HUES48 (cell line): Measurements from ENCODE around the gene XKR3.
"Not testable (repeated sequence)": the region's sequence is repeated elsewhere in the genome, so short reads cannot be mapped to it uniquely, and the experiment has no call there.

Source experiments
- H3K27ac ChIP-seq: one replicate; pipeline ENCODE4 v1.7.0; 2013; ENCODE audit warnings: low read depth, low read length, inconsistent platforms
- H3K27me3 ChIP-seq: 2 replicates; pipeline ENCODE4 v1.6.1; 2013; ENCODE audit warnings: mild to moderate bottlenecking, low read length; ENCODE audit not compliant: control insufficient read depth, insufficient read depth
- H3K36me3 ChIP-seq: 2 replicates; pipeline ENCODE4 v1.6.1; 2013; ENCODE audit warnings: low read length; ENCODE audit not compliant: control insufficient read depth, insufficient read depth
- H3K4me1 ChIP-seq: 2 replicates; pipeline ENCODE4 v1.6.1; 2013; ENCODE audit warnings: mild to moderate bottlenecking, low read length; ENCODE audit not compliant: control insufficient read depth, insufficient read depth
- H3K4me3 ChIP-seq: 2 replicates; pipeline ENCODE4 v1.5.1; 2013; ENCODE audit warnings: mild to moderate bottlenecking, low read depth, low read length
- H3K9ac ChIP-seq: 2 replicates; pipeline ENCODE4 v1.6.1; 2013; ENCODE audit warnings: mild to moderate bottlenecking, low read depth, low read length, moderate library complexity
- H3K9me3 ChIP-seq: 2 replicates; pipeline ENCODE4 v1.6.1; 2013; ENCODE audit warnings: low read length; ENCODE audit not compliant: control insufficient read depth, insufficient read depth

The XKR3 gene

DNA sequence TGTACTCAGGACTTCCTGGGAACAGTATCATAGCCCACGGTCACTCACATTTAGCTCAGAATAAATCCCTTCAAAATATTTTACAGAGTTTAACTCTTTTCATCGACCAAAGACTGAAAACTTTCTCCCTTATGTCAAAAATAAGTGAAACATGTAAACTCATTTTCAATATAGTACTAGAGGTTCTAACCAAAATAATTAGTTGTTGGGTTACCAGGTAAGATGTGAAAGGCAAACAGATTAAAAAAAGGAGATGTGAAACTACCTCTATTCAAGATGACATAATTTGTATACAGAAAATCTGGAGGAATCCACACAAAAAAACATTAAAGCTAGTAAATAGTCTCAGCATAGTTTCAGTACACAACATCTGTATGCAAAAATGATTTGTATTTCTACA lies 20.3 kb downstream of the XKR3 start:
- Histone ChIP-seq H3K36me3 (no peaks in the 10 kb centered on the region), H3K27ac (peak overlapping the region; percentile 28)

DNA sequence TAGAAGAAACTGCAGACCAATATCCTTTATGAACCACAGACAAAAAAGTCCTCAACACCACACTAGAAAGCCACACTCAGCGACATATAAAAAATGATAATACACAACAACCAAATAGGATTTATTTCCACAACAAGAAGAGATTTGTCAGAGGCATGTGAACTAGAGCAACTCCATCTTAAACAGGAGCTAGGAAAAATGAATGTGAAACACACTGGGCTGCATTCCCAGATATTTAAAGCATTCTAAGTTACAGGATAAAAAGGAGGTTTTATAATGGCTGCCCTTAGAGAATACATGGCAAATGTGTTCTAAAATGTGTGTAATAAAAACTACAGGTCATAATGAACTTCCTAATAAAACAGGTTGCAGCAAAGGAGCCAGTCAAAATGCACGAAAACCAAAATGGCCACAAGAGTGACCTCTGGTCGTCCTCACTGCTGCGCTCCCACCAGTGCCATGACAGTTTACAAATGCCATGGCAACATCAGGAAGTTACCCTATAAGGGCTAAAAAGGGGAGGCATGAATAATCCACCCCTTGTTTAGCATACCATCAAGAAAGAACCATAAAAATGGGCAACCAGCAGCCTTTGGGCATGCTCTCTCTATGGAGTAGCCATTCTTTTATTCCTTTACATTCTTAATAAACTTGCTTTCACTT lies 21.8 kb downstream of the XKR3 start:
- no peaks in the 10 kb centered on the region for H3K9me3 ChIP-seq
- H3K27ac ChIP-seq = no peak overlapping the region
- H3K4me3 ChIP-seq = no peak overlapping the region
- H3K36me3 ChIP-seq = no peaks in the 10 kb centered on the region
- H3K9ac ChIP-seq = no peak overlapping the region
- H3K27me3 ChIP-seq = no peaks in the 10 kb centered on the region
- H3K4me1 ChIP-seq = peaks cover 48% of the 10 kb centered on the region

More for the DNA sequence above, 20.3 kb downstream of the XKR3 start:
- H3K9ac ChIP-seq = no peak overlapping the region
- H3K4me3 ChIP-seq = no peak overlapping the region
- peaks cover 46% of the 10 kb centered on the region for H3K4me1 ChIP-seq
- no peaks in the 10 kb centered on the region for H3K27me3 ChIP-seq
- H3K9me3 ChIP-seq = no peaks in the 10 kb centered on the region

DNA sequence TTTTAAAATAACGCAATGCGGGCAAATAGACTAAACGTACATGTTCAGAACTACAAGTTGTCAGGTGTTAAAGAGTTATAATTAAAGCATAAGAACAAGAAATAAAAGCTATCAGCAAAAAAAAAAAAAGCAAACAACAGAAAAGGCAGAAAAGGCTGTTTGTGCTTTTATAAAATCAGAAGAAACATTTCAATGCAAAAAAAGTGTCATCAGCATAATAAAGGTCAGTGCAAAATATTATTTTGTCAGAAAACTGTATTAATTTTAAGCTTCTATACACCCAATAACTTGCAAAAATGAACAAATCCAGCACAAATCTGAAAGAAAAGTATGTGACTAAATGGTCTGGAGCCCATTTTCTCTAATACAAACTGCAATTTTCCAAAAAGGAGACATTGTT lies 23.6 kb downstream of the XKR3 start:
- H3K27ac ChIP-seq = no peak overlapping the region
- H3K36me3 ChIP-seq = no peaks in the 10 kb centered on the region
- peaks cover 30% of the 10 kb centered on the region for H3K4me1 ChIP-seq
- no peaks in the 10 kb centered on the region for H3K27me3 ChIP-seq
- H3K9ac ChIP-seq = no peak overlapping the region
- no peaks in the 10 kb centered on the region for H3K9me3 ChIP-seq
- H3K4me3 ChIP-seq = no peak overlapping the region

DNA sequence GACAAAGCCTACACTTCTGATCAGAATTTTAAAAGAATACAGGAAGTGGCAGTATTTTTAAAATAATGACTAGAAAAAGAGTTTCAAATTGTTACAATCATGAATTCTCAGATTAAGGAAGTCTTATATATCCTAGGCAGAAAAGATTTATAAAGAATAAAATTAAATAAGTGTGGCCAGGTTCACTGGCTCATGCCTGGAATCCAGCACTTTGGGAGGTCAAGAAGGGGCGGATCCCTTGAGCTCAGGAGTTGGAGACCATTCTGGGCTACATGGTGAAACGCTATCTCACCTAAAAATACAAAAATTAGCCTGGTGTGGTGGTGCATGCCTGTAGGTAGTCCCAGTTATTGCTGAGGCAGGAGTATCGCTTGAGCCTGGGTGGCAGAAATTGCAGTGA lies 24.1 kb downstream of the XKR3 start:
- H3K9ac ChIP-seq = no peak overlapping the region
- H3K4me3 ChIP-seq = no peak overlapping the region
- no peaks in the 10 kb centered on the region for H3K9me3 ChIP-seq
- H3K36me3 ChIP-seq = no peaks in the 10 kb centered on the region
- no peaks in the 10 kb centered on the region for H3K27me3 ChIP-seq
- no peak overlapping the region for H3K27ac ChIP-seq
- H3K4me1 ChIP-seq = peaks cover 26% of the 10 kb centered on the region

DNA sequence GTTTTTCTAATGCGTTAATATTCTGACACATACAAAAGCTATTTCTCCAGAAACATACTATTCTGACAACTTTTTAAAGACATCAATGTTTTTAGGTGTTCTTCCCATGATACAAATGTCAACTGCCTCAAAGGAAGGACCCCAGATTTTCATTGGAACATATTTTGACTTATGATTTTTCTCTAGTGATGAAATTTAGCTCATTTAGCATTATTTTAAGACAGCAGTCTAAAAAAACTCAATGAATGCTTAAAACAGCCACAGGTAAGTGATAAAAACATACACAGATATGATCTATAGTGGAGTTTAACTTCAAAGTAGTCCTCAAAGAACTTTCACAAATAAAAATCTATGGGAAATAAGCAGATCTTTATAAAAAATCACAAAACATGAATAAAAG lies 24.9 kb downstream of the XKR3 start:
- Histone ChIP-seq H3K36me3 (no peaks in the 10 kb centered on the region), H3K9me3 (no peaks in the 10 kb centered on the region), H3K27me3 (no peaks in the 10 kb centered on the region), H3K9ac (no peak overlapping the region), H3K27ac (no peak overlapping the region), H3K4me3 (no peak overlapping the region), H3K4me1 (peaks cover 19% of the 10 kb centered on the region)

DNA sequence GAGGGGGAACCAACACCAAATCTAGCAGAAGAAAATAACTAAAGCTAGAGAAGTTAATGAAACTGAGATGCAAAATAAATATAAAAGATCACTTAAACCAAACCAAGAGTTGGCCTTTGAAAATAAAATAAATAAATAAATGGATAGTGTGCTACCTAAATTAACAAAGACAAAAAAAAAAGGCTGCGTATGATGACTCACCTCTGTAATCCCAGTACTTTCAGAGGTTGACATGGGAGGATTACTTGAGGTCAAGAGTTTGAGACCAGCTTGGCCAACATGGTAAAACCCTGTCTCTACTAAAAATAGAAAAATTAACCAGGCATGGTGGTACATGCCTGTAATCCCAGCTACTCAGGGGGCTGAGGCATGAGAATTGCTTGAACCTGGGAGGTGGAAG lies 29.7 kb downstream of the XKR3 start:
- not testable (repeated sequence) for H3K27ac ChIP-seq, H3K9ac ChIP-seq

DNA sequence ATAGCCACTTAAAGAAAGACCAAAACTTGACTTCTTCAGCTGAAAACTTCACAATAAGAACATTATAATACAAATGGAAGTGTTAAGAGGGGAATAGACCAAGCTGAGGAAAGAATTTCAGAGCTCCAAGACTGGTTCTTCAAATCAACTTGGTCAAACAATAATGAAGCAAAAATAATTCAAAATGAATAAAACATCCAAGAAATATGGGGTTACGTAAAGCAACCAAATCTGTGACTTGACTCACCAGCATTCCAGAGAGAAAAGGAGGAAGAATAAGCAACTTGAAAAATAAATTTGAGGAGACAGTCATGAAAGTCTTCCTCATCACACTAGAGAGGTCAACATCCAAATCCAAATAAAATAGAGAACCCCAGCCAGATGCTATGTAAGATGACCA lies 31.4 kb downstream of the XKR3 start:
- H3K4me3 ChIP-seq = peak overlapping the region; percentile 24; the same call in 1 of the 2 replicates
- H3K9me3 ChIP-seq = no peaks in the 10 kb centered on the region
- H3K27ac ChIP-seq = peak overlapping the region; percentile 44
- no peak overlapping the region for H3K9ac ChIP-seq
- H3K27me3 ChIP-seq = no peaks in the 10 kb centered on the region
- H3K36me3 ChIP-seq = no peaks in the 10 kb centered on the region
- H3K4me1 ChIP-seq = peaks cover 32% of the 10 kb centered on the region

More for the DNA sequence above, 29.7 kb downstream of the XKR3 start:
- not testable (repeated sequence) for H3K36me3 ChIP-seq, H3K4me3 ChIP-seq, H3K27me3 ChIP-seq, H3K9me3 ChIP-seq
- H3K4me1 ChIP-seq = peaks cover 30% of the 10 kb centered on the region

DNA sequence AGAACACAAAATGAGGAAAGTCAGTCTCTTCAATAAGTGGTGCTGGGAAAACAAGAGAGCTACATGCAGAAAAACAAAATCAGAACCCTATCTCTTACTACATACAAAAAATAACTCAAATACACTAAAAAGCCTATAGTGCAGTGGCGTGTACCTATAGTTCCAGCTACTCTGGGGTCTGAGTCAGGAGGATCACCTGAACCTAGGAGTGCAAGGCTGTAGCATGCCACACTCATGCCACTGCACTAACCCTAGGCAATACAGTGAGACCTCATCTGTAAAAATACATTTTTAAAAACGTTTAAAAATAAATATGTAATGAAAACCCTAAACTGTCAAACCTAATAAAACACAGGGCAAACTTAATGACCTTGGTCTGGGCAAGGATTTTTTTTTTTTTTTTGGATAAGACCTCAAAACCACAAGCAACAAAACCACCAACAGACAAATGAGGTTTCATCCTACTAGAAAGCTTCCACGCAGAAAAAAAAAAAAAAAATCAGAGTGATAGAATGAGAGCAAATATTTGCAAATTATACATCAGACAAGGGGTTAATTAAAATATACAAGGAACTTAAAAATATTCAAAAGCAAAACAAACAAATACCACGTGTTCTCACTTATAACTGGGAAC lies 35.2 kb downstream of the XKR3 start:
- Histone ChIP-seq H3K4me1 (peaks cover 33% of the 10 kb centered on the region), H3K27me3 (no peaks in the 10 kb centered on the region), H3K9me3 (no peaks in the 10 kb centered on the region), H3K36me3 (no peaks in the 10 kb centered on the region), H3K27ac (no peak overlapping the region), H3K9ac (no peak overlapping the region), H3K4me3 (no peak overlapping the region)

DNA sequence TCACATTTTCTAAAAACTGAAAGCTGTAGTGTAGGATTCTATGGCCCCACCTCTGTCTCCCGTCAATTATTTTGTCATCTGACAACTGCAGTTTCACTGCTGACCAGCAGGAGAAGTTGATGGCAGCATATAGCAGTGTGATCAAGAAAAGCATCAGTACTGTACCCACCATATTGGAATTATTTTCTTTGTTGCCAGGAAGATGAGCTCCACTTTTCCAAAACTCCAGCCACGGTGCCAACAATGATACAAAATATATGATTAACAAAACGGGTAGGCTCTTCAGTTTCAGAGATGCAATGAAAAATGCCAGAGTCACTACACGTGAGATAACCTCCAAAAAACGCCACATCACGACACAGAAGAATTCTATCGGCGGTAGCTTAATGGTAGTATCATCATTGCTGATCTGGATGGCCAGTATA lies 41.3 kb downstream of the XKR3 start:
- peaks cover 5% of the 10 kb centered on the region for H3K4me1 ChIP-seq
- H3K27ac ChIP-seq = no peak overlapping the region
- H3K36me3 ChIP-seq = no peaks in the 10 kb centered on the region
- no peaks in the 10 kb centered on the region for H3K9me3 ChIP-seq
- H3K27me3 ChIP-seq = no peaks in the 10 kb centered on the region
- no peak overlapping the region for H3K4me3 ChIP-seq
- no peak overlapping the region for H3K9ac ChIP-seq

DNA sequence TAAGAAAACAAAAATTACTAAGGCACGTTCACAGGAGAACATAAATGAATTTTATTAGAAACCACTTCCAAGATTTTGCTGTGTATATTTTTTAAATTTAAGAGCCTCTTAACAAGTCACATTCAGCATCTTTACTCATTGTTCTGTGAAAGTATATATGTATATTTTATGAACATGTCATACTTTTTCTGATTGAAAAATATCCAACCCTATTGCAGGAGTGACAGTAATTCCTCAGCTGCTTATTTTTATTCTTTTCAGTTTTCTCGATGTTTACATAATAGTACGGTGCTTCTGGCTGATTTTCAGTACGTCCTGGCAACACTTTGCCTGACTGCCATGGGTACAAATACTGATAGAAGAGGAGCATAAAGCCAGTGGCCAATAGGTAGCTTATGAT lies 41.8 kb downstream of the XKR3 start:
- H3K36me3 ChIP-seq = no peaks in the 10 kb centered on the region
- no peak overlapping the region for H3K9ac ChIP-seq
- H3K4me3 ChIP-seq = no peak overlapping the region

DNA sequence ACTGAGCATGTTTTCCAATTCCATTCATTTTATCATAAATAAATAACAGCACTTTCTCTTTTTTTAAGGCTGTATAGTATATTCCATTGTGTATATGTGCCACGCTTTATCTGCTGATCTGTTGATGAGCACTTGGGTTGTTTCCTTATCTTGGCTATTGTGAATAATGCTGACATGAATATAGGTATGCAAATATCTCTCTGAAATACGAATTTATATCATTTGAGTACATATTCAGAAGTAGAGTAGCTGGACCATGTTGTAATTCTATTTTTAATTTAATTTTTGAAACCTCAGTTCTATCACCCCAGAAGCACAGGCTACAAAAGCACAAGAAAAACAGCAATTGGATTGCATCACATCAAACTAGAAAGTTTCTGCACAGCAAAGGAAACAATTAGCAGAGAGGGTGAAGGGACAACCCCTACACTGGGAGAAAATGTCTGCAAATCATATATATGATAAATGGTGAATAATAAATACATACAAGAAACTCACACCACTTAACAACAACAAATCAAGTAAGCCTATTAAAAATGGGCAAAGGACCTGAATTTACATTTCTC lies 43.4 kb downstream of the XKR3 start:
- H3K36me3 ChIP-seq = no peaks in the 10 kb centered on the region
- no peak overlapping the region for H3K27ac ChIP-seq
- no peaks in the 10 kb centered on the region for H3K27me3 ChIP-seq
- no peak overlapping the region for H3K4me3 ChIP-seq
- no peaks in the 10 kb centered on the region for H3K4me1 ChIP-seq
- H3K9me3 ChIP-seq = no peaks in the 10 kb centered on the region
- H3K9ac ChIP-seq = no peak overlapping the region

More for the DNA sequence above, 41.8 kb downstream of the XKR3 start:
- no peaks in the 10 kb centered on the region for H3K27me3 ChIP-seq
- H3K9me3 ChIP-seq = no peaks in the 10 kb centered on the region
- peaks cover under 1% of the 10 kb centered on the region; the same call in 1 of the 2 replicates for H3K4me1 ChIP-seq
- no peak overlapping the region for H3K27ac ChIP-seq
